ENCODE data around the gene KIZ. TPM values are rescaled to one million over a fixed set of nuclear protein-coding genes. Genes with fewer than 3 reads are reported as not detected.
A peak's percentile ranks its signal among the peaks of the same experiment; 100 is the strongest.

Gene KIZ
- total RNA-seq, 1 donor from 2014 or later: 21.1 TPM

DNA sequence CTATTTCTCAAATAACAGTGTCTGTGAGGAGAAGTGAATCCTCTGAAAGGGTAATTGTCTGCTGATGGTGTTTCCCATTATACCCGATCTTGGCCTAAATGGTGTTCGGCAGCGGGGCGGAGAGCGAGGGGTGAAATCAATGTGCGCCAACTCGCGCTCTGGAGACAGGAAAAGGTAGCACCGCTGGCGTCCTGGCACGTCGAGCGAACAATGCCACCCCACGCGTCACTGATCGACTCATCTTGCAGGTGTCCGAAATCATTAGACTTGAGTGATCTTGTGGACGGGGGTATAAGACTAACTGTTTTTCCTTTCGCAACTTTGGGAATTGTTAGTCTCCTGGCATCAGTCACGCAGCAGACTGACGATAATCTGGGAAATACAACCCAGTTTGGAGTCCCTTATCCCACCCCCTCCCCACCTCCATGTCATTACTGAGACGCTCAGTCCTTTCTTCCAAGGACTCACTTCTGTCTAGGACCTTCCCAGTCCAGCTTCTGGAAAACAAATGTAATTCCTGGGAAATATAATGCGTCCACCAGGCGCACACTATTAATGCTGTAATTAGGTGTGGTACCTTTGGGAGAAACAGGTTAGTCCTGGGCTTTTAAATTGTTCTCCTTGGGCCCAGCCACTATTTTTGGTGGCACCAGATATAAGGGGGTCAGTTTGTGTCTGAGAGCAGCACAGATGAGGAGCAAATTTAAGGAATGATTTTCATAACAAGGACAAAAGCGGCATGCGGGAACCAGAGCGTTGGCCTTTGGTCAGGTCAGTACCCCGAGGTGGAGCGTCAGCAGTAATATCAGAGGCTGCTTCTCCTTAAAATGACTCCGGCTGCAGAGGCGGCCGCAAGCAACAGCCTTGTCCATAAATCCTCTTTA lies 22.1 kb upstream of the KIZ start:
- Mint-ChIP-seq H3K36me3 (no peaks in the 10 kb centered on the region), H3K27ac (no peak overlapping the region), H3K27me3 (ENCODE audit: low read depth) (peaks cover 100% of the 10 kb centered on the region), H3K4me1 (peaks cover 17% of the 10 kb centered on the region), H3K4me3 (no peak overlapping the region), H3K9me3 (no peaks in the 10 kb centered on the region)
- no peak for DNase-seq (ENCODE audit: low spot score in 2 of 2, unreplicated experiment in 2 of 2)
- TF ChIP-seq, protein P1, sequence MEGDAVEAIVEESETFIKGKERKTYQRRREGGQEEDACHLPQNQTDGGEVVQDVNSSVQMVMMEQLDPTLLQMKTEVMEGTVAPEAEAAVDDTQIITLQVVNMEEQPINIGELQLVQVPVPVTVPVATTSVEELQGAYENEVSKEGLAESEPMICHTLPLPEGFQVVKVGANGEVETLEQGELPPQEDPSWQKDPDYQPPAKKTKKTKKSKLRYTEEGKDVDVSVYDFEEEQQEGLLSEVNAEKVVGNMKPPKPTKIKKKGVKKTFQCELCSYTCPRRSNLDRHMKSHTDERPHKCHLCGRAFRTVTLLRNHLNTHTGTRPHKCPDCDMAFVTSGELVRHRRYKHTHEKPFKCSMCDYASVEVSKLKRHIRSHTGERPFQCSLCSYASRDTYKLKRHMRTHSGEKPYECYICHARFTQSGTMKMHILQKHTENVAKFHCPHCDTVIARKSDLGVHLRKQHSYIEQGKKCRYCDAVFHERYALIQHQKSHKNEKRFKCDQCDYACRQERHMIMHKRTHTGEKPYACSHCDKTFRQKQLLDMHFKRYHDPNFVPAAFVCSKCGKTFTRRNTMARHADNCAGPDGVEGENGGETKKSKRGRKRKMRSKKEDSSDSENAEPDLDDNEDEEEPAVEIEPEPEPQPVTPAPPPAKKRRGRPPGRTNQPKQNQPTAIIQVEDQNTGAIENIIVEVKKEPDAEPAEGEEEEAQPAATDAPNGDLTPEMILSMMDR (IDR thresholded peaks at IDR 0.05; ENCODE audit: unreplicated experiment): no peak

DNA sequence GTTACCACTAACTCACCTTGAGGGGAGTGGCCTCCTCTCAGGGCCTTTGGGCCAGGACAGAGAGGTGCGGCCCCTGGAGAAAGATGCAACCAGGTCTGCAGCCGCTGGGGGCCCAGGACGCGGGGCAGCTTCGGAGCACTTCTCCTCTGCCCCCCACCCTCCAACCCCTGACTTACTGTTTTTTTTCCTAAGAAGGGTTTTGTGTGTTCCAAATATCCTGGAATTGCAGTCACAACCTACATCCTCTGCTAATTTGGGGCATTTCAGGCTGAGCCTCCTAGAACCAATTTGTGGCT lies 21.5 kb upstream of the KIZ start:
- H3K9me3 Mint-ChIP-seq: no peaks in the 10 kb centered on the region
- TF ChIP-seq, protein P1 (IDR thresholded peaks at IDR 0.05; ENCODE audit: unreplicated experiment): no peak
- peaks cover 17% of the 10 kb centered on the region for H3K4me1 Mint-ChIP-seq
- no peak overlapping the region for H3K4me3 Mint-ChIP-seq
- no peaks in the 10 kb centered on the region for H3K36me3 Mint-ChIP-seq
- DNase-seq (ENCODE audit: low spot score in 2 of 2, unreplicated experiment in 2 of 2): no peak
- peaks cover 100% of the 10 kb centered on the region for H3K27me3 Mint-ChIP-seq (ENCODE audit: low read depth)
- H3K27ac Mint-ChIP-seq: no peak overlapping the region

DNA sequence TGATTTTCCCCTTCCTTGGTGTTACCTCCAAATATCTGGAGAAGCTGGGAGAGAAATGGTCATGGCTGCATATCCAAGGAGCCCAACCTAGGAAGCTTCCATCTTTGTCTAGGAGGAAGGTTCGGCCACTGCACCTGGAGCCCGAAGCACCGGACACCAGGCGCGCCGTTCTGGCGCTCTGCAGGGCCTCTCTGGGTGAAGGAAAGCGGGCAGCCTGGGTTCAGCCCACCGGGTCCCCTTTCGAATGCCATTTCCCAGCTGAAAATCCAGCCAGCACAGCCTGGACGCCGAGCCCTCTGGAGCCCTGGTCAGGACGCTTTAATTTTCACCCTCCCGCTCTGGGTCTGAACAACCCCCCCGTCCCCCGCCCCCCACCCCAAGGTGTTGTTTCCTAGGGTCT lies 21.0 kb upstream of the KIZ start:
- Mint-ChIP-seq H3K27me3 (ENCODE audit: low read depth) (peaks cover 99% of the 10 kb centered on the region), H3K27ac (no peak overlapping the region), H3K4me1 (peaks cover 17% of the 10 kb centered on the region), H3K9me3 (no peaks in the 10 kb centered on the region), H3K4me3 (no peak overlapping the region), H3K36me3 (no peaks in the 10 kb centered on the region)
- no peak for DNase-seq (ENCODE audit: low spot score in 2 of 2, unreplicated experiment in 2 of 2)
- TF ChIP-seq, protein P1 (IDR thresholded peaks at IDR 0.05; ENCODE audit: unreplicated experiment): no peak

DNA sequence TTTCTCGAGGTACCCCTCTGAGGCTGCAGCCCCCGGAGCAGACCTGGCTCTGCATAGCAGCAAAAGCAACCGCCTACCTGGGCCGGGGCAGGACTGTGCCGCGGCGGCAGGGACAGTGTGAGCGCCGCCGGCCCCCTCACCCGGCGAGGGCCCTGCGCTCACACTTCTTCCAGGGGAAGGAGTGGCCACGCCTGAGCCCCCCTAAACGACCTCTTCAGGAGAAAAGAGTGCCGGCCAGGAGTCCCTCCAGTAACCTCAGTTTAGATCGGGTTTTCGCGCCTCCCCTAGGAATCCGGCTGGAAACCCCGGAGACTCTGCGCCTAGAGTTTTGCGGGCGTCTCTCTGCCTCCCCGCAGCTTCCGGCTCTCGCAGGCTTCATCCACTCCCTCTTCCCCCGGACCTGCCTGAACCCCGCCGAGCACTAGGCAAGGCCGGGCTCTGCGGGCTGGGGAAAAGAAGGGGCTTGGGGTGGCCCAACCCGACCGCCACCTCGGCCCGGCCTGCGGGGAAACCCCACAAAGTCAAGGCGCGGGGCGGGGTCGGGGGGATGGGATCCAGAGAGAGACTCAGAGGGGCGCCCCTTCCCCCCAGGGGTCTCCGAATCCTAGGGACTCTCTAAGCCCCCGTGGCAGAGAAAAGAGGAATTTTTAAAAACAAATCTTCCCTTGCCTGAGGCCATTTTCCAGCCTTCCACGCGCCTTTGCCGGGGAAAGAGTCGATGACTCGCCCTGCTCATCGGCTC lies 20.3 kb upstream of the KIZ start:
- TF ChIP-seq, protein P1 (IDR thresholded peaks at IDR 0.05; ENCODE audit: unreplicated experiment): no peak
- no peaks in the 10 kb centered on the region for H3K36me3 Mint-ChIP-seq
- H3K4me3 Mint-ChIP-seq: peak overlapping the region; percentile 26
- no peaks in the 10 kb centered on the region for H3K9me3 Mint-ChIP-seq
- H3K27ac Mint-ChIP-seq: no peak overlapping the region
- H3K27me3 Mint-ChIP-seq (ENCODE audit: low read depth): peaks cover 99% of the 10 kb centered on the region
- H3K4me1 Mint-ChIP-seq: peaks cover 16% of the 10 kb centered on the region
- DNase-seq (ENCODE audit: low spot score in 2 of 2, unreplicated experiment in 2 of 2): no peak

DNA sequence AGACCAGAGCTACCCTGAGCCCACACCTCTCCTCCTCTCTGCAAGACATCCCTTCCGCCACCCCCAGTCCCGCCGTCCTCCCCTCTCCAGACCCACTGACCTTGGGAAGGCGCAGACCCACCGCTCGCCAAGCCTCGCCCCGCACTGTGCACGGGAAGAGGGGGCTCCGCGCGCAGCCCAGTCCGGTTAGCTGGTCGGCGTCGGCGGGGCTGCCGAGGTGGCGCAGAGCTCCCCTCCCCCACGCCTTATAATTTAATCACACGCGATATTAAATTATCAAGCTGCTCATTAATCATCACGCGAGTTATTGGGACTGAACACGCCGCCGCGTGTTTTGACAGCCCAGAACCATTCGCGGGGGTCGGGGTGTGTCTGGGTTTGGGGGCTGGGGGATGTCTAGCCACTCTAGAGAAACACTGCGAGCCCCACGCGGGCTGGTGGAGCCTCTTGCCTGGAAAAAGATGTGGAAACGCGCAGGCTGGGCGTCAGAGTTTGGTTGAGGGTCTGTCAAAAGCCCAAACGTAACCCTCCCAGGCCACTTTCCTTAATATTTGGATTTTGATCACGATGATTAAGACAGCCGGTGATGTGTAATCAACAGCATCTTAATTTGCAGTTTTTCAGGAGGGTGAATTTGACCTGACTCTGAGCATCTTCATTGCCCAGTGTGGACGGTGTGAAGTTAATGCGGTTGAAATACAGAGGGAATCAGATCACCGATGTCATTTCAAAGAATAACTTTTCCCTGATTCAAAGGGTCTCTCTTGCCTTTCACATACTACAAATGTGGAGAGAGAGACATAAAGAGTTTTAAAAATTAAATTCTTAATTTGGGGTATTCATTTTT lies 19.5 kb upstream of the KIZ start, which contains the start of gene LINC00237:
TSS of gene LINC00237 (minus strand) at position 188 of the 847 bp plus-strand sequence.
- no peak for DNase-seq (ENCODE audit: low spot score in 2 of 2, unreplicated experiment in 2 of 2)

More for the DNA sequence above, 19.5 kb upstream of the KIZ start, which contains the start of gene LINC00237:
- Mint-ChIP-seq H3K36me3 (no peaks in the 10 kb centered on the region), H3K4me1 (peaks cover 11% of the 10 kb centered on the region), H3K27me3 (ENCODE audit: low read depth) (peaks cover 99% of the 10 kb centered on the region), H3K4me3 (peak within 1 kb of the TSS; percentile 26), H3K9me3 (no peaks in the 10 kb centered on the region), H3K27ac (no peak within 1 kb of the TSS)
- TF ChIP-seq, protein P1 (IDR thresholded peaks at IDR 0.05; ENCODE audit: unreplicated experiment): no peak

Data from mesothelial cell of epicardium (in vitro differentiated cells).